HG03565 (cell line): ENCODE data around the gene SLC8A2.

ENCODE experiments used
- ATAC-seq: cut with Tn5 transposase; IDR thresholded peaks from one replicate; pipeline ENCODE4 v1.9.1; 2021; ENCODE audit warnings: mild to moderate bottlenecking, moderate library complexity; ENCODE audit not compliant: unreplicated experiment

SLC8A2 gene

DNA sequence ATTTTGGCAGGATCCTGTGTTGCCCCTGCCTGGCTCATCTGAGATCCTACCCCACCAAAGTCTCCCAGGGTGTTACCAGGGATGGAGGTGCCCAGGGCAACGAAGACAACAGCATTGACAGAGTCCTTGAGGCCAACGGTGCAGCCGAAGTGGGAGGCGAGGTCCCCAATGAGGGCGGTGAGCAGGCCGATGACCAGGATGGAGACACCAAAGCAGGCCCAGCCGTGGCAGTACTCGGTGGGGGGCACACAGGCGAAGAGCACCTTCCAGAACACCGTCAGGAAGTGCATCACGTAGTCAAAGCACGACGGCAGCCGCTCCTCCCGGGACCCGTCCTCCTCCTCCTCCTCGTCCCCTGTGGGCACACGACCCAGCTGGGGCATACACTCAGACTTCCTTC lies 39.6 kb downstream of the SLC8A2 start:
- ATAC-seq = no peak

DNA sequence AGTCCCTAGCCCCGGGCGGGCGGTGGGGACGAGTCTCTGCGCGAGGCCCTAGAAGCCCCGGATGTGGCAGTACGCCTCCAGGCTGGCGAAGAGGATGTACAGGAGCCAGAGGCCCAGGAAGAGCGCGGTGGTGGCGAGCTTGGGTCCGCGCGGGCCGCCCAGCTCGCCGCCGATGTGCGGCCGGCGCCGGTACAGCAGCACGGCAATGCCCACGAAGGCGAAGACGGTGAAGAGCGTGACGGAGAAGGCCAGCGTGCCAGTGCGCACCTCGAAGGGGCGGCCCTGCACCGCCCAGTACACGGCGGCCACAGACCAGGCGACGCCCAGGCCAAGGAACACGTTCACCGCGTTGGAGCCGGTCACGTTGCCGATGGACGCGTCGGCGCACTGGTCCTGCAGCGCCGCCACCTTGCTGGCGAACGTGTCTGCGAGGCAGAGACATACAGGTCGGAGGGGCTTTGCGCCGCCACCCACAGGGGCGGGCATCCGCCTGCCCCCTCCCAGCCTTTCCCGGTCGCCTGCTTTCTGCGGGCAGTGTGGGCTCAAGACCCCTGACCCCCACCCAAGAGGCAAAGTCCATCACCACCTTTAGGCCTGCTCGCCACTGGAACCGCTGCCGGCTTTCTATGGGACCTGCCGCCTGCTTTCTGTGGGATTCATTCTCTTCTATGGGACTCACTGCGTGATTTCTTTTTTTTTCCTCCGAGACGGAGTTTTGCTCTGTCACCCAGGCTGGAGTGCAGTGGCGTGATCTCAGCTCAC lies 41.5 kb downstream of the SLC8A2 start:
- ATAC-seq = no peak

DNA sequence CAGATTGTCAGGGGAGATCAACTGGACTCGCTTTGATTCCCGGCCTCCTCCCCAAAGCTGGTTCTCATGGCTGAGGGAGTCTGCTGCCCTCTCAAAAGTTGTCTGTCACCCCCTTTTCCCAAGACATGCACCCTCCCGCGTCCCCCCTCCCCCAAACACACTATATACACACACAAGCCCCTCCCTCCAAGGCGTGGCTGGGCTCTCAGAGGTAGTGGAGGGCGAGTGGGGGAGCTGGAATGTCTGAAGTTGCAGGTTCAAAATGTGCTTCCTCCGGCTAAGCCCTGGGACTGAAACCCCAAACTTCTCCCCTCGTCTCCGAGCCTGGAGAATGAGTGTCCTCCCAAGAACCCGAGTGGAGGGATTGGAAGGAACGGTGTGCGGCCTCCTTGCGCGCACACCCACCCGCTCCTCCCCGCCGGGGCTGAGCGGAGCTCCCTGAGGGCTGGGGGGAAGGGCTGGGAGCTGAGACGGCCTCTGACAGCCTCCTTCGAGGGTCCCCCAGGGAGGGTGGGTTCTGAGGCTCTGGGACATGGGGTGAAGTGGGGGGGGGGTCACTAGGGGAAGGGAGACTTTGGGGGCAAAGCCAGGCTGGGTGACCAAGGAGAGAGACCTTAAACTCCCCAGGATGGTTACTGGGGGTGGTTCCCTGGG lies 42.4 kb downstream of the SLC8A2 start:
- no peak for ATAC-seq

DNA sequence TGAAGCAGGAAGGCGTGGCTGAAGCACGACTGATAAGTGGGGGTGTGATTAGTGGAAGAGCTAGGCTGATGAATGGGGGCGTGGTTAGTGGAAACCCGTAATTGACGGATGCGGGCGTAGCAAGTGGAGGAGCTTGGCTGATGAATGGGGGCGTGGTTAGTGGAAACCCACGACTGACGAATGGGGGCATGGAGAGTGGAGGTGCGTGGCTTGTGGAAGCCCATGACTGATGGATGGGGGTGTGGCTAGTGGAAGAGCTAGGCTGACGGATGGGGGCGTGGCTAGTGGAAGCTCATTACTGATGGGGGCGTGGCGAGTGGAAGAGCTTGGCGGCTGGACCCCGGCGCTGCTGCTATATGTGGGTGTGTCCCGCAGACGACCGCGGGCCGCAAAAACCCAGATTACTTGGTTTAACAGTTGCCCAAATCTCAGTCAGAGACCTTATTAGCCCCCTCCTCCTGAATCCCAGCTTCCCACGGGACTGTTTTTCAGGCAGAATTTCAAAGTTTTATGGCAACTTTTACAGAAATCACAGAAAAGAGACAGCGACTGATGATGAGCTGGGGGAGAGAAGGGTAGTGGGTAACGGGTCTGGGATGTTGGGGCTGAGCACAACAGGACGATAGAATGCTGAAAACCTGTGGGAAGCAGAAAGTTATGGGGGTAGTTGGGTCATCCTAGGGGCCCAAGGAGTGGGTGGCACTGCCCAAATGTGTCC lies 43.4 kb downstream of the SLC8A2 start:
- ATAC-seq = no peak

DNA sequence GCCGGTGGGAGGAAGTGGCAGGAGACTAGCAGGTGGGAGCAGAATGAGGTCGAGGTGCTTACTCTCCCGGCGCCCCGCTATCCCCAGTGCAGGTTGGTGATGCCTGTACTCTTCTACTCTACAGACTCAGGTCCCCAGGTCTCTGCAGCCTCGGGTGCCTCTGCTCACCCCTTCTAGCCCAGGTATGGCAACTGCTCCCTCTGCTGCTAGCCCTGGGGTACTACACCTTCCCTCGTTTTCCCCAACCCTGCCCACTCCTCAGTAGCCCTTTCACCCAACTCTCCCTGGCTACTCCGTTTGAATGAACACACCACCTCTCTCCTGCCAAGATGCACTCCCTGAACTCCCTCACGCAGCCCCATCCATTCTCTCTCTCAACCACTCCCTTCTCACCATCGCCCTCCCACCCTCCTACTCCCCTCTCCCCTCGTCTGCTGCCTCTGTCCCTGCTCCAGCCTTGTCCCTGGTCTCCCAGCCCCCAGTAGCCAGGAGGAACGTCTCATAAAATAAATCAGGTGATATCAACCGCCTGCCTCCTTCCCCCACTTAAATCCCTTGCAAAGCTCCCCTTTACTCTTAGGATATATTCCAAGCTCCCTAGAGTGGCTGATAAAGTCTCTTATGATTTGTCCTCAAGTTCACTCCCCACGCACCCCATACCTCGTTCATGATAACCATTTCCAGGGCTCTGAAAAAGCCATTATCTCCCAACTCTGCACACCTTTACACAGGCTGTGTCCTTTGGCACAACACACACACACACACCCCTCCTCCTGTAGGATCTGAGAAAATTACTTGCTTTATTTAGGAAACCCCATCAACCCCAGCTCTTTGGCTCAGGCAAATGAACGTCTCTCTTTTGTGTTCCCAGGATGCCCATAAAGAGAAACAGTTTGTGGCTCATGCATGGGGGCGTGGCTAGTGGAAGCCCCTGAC lies 44.2 kb downstream of the SLC8A2 start:
- no peak for ATAC-seq

DNA sequence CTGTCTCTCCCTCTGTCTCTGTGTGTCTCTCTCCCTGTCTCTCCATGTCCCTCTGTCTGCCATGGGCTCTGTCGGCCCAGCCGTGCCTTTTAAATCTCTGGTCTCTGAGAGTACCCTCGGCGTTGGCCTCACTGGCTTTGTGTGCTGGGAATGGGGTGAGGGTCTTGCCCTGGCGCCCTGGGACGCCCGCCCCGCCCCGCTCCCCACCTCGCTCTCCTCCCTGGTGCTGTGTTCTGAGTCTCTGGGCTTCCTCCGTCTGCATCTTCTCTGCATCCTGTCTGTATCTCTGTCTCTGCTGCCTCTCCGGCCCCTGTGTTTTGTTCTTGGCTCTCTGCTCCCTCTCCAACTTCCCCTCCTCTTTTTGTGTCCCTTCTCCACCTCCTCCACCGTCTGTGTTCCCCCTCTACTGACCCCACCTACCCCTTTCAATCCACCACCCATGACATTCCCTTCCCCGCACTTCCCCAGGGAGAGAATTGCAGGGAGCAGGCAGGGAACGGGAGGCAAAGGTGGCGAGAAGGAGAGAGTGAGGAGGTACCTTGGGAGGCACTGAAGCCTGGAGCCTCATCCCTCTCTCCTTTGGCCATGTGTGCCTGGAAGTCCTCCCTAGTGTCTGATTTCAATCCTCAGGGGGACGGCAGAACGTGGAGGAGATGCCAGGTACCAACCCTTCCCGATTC lies 48.4 kb downstream of the SLC8A2 start:
- ATAC-seq = no peak

DNA sequence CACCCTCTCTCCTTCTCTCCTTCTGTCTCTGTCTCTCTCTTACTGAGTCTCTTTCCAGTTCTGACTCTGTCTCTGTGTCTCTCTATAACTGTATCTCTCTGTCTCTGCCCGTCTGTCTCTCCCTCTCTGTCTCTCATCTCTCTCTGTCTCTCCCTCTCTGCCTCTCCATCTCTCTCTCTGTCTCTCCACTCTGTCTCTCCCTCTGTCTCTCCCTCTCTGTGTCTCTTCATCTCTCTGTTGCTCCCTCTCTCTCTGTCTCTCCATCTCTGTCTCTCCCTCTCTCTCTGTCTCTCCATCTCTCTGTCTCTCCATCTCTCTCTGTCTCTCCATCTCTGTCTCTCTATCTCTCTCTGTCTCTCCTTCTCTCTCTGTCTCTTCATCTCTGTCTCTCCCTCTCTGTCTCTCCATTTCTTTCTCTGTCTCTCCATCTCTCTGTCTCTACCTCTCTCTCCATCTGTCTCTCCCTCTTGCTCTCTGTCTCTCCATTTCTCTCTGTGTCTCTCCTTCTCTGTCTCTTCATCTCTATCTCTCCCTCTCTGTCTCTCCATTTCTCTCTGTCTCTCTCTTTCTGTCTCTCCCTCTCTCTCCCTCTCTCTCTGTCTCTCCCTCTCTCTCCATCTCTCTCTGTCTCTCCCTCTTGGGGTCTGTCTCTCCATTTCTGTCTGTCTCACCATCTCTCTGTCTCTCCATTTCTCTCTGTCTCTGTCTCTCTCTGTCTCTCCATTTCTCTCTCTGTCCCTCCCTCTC lies 49.1 kb downstream of the SLC8A2 start:
- no peak for ATAC-seq

DNA sequence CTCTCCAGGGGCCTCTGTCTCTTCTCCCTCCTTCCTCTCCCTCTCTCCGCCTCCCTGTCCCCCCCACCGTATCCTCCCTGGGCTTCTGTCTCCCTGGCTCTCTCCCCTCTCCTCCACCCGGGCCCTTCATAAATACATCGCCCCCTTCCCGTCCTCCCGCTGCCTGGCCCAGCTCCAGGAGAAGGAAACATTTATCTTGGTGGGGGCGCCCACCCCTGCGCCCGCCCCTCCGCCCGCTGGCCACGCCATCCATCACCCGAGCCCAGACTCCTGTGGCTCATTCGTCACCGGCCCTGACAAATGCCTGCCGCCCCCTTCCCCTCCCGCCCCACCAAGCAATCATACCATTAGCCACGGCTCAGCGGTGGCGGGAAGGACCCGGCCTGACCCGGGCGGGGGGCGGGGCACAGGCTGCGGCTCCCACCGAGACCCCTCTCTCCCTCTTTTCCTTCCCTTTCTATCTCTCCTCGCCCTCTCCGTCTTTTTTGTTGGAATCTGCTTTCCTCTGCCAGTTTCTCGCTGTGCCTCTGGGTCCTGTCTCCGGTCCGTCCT lies 49.8 kb downstream of the SLC8A2 start:
- ATAC-seq = no peak

DNA sequence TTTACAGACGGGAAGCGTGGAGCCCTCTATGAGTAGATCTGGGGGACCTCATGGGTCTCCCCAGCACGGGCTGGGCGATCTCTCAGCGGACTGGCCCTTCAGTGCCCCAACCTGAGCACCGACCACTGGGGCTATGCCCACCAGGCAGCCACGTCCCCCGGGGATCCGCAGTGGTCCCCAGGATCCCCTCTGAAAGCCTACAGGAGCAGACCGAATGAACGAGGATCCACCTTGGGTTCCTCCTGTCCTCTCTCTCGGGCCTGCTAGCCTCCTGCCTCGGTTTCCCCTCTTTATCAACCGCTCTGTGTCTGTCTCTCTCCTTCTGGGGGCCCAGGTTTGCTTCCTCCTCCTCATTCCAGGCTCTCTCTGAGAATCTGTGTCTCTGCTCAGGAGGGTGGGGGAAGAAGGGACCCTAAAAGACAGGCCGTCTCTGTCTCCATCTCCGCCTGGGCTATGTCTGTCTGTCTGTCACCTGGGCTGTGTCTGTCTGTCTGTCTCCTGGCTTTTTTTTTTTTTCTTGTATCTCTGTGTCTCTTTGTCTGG lies 50.4 kb downstream of the SLC8A2 start:
- no peak for ATAC-seq

DNA sequence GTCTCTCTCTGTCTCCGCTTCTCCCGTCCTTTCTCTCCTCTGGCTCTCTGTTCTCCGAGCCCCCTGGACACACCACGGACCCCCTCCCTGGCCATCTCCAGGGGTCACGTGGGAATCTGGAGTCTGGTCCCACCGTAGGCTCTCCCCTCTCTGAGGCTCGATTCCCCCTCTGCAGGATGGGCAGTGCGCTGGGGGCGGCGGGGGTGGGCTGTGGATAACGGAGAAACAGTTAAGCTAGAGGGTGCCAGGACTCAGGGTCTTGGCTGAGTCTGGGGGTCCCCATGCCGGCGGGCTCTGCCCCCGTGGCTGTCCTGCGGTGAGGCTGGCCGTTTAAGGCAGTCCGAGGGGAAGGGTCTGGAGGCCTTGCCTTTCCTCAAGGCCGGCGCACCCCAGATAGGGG lies 51.9 kb downstream of the SLC8A2 start:
- ATAC-seq = no peak

DNA sequence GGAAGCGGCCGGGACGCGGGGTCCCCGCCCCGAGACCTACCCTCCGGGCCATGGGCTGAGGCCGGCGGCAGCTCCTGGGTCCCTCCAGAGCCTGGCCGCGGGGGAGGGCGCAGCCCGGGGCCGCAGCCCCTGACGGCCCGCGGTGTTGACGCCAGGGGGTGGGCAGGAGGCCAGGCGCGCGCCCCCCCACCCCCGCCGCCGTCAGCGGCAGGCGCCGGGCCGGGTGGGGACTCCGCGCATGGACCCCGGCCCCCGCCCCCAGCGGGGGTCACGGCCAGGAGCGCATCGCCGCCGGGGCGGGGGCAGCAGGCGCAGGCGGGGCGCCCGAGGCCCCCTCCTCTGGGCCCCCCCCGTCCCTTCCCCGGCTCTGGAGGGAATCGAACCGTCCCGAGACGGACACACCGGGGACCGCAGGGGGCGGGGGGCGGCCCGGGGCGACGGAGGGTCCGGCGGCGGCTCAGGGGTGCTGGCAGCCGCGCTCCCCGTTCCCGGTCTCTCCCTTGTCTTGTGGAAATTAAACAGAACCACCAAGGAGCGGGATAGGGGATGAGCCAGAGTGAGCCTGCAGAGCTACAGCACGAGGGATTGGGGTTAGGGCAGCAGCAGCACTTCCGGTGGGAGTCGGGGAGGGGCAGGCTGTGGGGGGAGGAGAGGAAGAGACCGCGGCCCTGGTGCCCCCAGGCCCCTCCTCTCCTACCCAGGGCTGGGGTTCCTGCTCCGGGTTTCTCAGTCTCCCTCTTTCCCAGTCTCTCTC lies 52.5 kb downstream of the SLC8A2 start, which contains the start of gene MEIS3:
TSS of gene MEIS3 (minus strand) at position 498 of the 754 bp plus-strand sequence. CDS start at position 52, 446 bp downstream.
- ATAC-seq = no peak

DNA sequence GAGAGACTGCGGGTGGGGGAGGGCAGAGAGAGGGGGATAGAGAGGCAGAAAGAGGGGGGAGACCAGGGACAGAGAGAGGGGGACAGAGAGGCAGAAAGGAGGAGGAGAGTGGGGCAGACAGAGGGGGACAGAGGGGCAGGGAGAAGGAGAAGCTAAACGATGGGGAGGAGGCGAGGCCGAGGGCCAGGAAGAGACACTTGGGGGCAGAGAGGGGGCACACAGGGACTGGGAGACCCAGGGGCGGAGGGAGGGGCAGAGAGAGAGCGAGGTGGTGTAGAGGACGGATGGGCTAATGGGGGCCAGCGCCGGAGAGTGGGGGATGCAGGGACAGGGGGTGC lies 53.0 kb downstream of the SLC8A2 start:
- ATAC-seq = no peak

DNA sequence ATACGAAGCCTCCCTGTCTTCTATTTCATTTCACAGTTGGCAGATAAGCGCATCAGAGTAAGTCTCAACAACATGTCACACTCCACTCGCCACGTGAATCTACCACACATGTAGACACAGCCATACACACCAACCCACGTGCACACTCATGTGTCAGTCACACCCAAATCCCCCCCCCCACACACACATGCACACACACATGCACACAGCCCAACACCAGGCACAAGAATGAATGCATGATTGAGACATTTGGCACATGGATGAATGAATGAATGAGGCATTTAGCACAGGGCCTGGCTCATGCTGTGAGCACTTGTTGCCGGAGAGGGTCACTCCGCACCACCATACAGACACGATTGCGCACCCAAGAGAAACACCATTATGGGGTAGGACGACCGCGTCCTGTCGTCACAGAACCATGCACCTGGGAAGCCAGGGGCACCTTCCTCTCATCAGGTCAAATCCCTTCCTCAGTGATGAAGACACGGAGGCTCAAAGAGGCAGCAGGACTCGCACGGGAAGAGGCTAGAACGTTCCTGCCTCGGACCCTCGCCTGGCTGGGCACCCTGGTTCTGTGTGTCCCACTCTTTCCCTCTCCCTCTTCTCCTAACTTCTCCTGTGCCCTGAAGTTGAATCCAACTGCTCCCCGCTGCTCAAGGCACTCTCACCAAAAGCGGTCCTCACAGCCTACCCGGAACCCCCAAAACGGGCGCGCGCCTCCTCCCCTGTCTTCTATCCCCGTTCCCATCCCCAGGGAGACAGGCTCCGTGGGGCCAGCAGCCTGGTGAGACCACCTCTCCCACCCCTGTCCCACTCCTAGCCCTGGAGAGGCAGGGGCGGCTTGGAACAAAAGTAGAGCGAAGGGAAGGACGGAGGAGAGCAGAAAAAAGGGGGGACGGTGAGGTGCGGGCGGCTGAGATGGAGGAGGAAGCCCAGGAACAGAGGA lies 53.7 kb downstream of the SLC8A2 start:
- no peak for ATAC-seq

DNA sequence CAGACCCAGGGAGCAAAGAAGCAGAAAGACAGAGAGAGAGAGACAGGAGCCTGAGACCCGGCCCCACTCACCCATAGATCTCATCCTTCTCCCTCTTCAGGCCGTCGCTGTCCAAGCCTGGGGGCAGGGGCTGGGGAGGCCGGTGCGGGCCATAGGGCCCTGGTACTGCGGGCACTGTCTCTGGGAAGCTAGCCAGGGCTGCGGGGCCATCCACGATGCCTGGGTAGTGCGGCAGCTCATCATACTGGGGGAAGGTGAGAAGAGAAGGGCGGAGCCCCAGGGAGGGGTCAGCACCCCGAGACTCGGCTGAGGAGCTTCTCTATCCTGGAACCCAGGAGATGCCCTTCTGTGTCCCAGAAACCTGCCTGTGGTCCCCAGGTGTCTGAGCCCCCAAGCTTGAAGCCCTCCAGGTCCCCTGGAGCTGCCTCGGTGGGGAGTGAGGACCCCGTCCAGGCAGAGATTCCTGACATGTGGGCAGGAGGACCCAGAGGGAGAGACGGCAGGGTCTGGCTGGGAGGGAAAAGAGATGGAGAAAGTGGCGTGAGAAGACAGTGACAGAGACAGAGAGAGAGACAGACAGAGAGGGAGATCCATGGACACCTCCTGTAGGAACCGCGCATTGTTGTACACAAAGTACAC lies 54.5 kb downstream of the SLC8A2 start:
- ATAC-seq = no peak

DNA sequence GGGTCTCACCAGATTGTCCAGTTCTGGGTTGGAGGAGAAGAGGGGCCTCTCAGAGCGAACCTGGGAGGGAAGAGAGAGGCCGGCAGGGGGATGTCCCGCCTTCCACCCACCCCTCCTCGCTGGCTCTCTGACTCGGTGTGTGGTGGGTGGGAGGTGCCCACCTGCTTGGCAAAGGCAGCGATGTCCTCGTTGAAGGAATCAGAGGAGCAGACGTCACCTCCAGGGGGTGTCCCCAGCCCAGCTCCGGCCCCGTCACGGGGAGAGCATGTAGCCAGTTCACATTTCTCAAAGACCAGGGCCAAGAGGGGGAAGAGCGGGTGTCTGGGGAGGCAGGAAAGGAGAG lies 55.1 kb downstream of the SLC8A2 start:
- ATAC-seq = no peak

DNA sequence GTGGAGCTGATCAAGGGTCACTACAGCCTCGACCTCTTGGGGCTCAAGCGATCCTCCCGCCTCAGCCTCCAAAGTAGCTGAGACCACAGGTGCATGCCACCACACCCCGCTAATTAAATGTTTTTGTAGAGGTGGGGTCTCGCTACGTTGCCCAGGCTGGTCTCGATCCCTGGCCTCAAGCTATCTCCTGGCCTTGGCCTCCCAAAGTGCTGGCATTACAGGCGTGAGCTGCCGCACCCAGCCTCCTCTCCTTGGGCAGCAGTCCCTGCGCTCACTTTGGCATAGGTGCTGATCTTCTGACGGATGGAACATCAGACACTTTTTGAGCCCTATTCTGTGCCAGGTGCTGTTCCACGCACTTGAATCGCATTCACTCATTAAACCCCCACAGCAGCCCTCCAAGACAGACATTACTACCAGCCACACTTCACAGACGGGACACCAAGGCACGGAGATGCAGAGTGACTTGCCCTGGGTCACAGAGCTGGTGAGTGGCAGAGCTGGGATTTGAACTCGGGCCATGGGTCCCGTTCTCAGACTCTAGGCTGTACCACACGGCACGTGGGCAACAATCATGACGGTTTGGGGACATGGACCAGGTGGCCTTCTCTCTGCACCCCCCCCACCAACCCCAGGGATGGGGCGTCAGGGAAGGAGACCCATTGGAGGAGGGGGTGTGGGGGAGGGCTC lies 55.6 kb downstream of the SLC8A2 start:
- ATAC-seq = no peak
